HL-60 (cell line): ENCODE measurements around the gene DCTPP1.
"Not testable (repeated sequence)": the region's sequence is repeated elsewhere in the genome, so short reads cannot be mapped to it uniquely, and the experiment has no call there.

Source experiments
- DNase-seq, 2 experiments: peaks; one replicate each; pipeline ENCODE4 v3.0.0-alpha.2; 2010 to 2020; ENCODE audit warnings: low read depth in 1 of 2, low spot score in 1 of 2
- H3K27ac ChIP-seq: fragments of 250-450 bp; sonication (Bioruptor Pico); replicated peaks from 2 replicates; pipeline ENCODE4 v1.5.1; 2020; ENCODE audit warnings: mild to moderate bottlenecking, moderate library complexity
- H3K27me3 ChIP-seq: fragments of 250-450 bp; sonication (Bioruptor Pico); 2 replicates; pipeline ENCODE4 v1.5.1; 2021; ENCODE audit warnings: mild to moderate bottlenecking, moderate library complexity; ENCODE audit not compliant: insufficient read depth, poor library complexity, severe bottlenecking
- H3K4me3 ChIP-seq: replicated peaks from 2 replicates; pipeline ENCODE4 v1.5.1; 2011; ENCODE audit warnings: mild to moderate bottlenecking, control low read depth, low read length; ENCODE audit not compliant: insufficient read depth
- GABPA ChIP-seq: IDR thresholded peaks from 2 replicates; pipeline ENCODE4 v1.6.1; 2012; ENCODE audit warnings: low read depth
- POLR2AphosphoS5 ChIP-seq: IDR thresholded peaks from 2 replicates; pipeline ENCODE4 v1.6.1; 2012; ENCODE audit warnings: low read depth
- REST ChIP-seq: IDR thresholded peaks from 2 replicates; pipeline ENCODE4 v1.6.1; 2012; ENCODE audit warnings: low read depth; ENCODE audit not compliant: insufficient replicate concordance
- SPI1 ChIP-seq: IDR thresholded peaks from 2 replicates; pipeline ENCODE4 v1.6.1; 2012; ENCODE audit warnings: low read depth, mild to moderate bottlenecking, borderline replicate concordance
- TF ChIP-seq, protein P1 (sequence below): IDR thresholded peaks from one replicate; pipeline ENCODE4 v1.5.1; 2011; ENCODE audit warnings: low read length, control low read depth, inconsistent platforms; ENCODE audit not compliant: insufficient read depth

DCTPP1 gene

DNA sequence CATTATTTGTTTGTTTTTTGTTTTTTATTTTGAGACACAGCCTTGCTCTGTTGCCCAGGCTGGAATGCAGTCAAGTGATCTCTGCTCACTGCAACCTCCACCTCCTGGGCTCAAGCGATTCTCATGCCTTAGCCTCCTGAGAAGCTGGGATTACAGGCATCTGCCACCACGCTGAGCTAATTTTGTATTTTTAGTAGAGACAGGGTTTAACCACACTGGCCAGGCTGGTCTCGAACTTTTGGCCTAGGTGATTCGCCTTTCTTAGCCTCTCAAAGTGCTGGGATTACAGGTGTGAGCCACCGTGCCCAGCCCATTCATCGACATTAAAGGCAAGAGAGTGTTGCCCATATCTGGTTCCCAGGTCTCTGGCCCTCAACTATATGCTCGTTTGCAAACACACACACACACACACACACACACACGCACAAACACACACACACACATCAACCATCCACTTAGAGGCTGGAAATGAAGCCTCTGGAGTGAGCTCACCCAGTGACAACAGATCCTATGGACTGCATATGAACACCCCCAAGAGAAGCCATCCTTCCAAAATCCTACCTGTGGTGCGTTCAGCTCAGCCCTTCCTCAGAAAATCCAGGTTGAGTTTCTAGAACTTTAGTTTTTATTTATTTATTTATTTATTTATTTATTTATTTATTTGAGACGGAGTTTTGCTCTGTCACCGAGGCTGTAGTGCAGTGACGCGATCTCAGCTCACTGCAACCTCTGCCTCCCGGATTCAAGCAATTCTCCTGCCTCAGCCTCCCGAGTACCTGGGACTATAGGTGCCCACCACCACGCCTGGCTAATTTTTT, 28.1 kb upstream of the DCTPP1 start:
- Histone ChIP-seq H3K4me3 (no peak overlapping the region), H3K27ac (peak overlapping the region; percentile 96), H3K27me3 (no peaks in the 10 kb centered on the region)
- DNase-seq, result no peak
- TF ChIP-seq GABPA (no peak), POLR2AphosphoS5 (no peak), SPI1 (no peak), REST (no peak)
- TF ChIP-seq, protein P1, sequence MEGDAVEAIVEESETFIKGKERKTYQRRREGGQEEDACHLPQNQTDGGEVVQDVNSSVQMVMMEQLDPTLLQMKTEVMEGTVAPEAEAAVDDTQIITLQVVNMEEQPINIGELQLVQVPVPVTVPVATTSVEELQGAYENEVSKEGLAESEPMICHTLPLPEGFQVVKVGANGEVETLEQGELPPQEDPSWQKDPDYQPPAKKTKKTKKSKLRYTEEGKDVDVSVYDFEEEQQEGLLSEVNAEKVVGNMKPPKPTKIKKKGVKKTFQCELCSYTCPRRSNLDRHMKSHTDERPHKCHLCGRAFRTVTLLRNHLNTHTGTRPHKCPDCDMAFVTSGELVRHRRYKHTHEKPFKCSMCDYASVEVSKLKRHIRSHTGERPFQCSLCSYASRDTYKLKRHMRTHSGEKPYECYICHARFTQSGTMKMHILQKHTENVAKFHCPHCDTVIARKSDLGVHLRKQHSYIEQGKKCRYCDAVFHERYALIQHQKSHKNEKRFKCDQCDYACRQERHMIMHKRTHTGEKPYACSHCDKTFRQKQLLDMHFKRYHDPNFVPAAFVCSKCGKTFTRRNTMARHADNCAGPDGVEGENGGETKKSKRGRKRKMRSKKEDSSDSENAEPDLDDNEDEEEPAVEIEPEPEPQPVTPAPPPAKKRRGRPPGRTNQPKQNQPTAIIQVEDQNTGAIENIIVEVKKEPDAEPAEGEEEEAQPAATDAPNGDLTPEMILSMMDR, result no peak

DNA sequence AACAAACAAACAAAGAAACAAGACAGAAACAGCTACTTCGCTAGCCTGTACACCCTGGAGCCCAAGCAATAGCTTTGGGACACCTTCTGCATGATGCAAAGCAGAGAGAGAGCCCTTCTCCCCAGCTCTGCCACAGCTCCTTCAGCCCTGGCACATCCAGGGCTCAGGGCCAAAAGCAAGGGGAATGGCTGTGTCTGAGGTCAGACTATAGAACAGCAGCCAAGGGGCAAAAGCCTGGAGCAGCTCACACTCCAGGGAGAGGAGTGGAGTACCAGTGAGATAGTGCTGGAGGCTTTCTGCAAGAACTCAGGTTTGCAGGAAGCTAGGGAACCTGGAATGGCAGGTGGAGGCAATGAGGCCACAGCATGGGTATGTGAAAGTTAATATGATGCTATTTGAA, 27.4 kb upstream of the DCTPP1 start:
- H3K4me3 ChIP-seq, result no peak overlapping the region
- no peak for DNase-seq
- no peaks in the 10 kb centered on the region for H3K27me3 ChIP-seq
- no peak for TF ChIP-seq SPI1
- TF ChIP-seq GABPA, result no peak
- TF ChIP-seq, protein P1, result no peak
- TF ChIP-seq POLR2AphosphoS5, result no peak
- no peak for TF ChIP-seq REST
- H3K27ac ChIP-seq, result peak overlapping the region; percentile 96

- Histone ChIP-seq H3K27me3 (no peaks in the 10 kb centered on the region), H3K4me3 (no peak overlapping the region), H3K27ac (no peak overlapping the region)
- no peak for TF ChIP-seq GABPA
- TF ChIP-seq, protein P1, result no peak
- TF ChIP-seq REST, result no peak
- DNase-seq, result no peak
These were observed 26.5 kb upstream of the DCTPP1 start for GRCh38 chr16:30456302-30456701.

- peak overlapping the region; percentile 41 for H3K27ac ChIP-seq
- not testable (repeated sequence) for H3K4me3 ChIP-seq, DNase-seq, H3K27me3 ChIP-seq
These were observed 23.1 kb upstream of the DCTPP1 start for GRCh38 chr16:30452709-30453580.
